ENCODE results near the gene GFRA4. TPM values are rescaled to one million over a fixed set of nuclear protein-coding genes. Genes with fewer than 3 reads are reported as not detected.

GFRA4 gene
- total and polyA plus RNA-seq, 2 donors (not counting 1 experiment from before 2014, with no cell fraction given), result not detected

GRCh38 chr20:3692706-3693294, 29.6 kb upstream of the GFRA4 start:
- no peak for TF ChIP-seq EZH2 (IDR thresholded peaks at IDR 0.05; ENCODE audit: borderline replicate concordance, insufficient read depth, low read depth, low read length, poor library complexity, severe bottlenecking)
- TF ChIP-seq, protein P1, sequence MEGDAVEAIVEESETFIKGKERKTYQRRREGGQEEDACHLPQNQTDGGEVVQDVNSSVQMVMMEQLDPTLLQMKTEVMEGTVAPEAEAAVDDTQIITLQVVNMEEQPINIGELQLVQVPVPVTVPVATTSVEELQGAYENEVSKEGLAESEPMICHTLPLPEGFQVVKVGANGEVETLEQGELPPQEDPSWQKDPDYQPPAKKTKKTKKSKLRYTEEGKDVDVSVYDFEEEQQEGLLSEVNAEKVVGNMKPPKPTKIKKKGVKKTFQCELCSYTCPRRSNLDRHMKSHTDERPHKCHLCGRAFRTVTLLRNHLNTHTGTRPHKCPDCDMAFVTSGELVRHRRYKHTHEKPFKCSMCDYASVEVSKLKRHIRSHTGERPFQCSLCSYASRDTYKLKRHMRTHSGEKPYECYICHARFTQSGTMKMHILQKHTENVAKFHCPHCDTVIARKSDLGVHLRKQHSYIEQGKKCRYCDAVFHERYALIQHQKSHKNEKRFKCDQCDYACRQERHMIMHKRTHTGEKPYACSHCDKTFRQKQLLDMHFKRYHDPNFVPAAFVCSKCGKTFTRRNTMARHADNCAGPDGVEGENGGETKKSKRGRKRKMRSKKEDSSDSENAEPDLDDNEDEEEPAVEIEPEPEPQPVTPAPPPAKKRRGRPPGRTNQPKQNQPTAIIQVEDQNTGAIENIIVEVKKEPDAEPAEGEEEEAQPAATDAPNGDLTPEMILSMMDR (IDR thresholded peaks at IDR 0.05), result no peak
- Histone ChIP-seq H3K4me2 (replicated peaks; ENCODE audit: low read depth, low read length, poor library complexity, severe bottlenecking) (no peak overlapping the region), H4K20me1 (ENCODE audit: control insufficient read depth, insufficient read depth, low read length, poor library complexity, severe bottlenecking) (no peaks in the 10 kb centered on the region), H2AFZ (ENCODE audit: insufficient read depth, low read depth, low read length, poor library complexity, severe bottlenecking) (no peak overlapping the region), H3K36me3 (replicated peaks in 1 of 2; ENCODE audit: control extremely low read depth in 1 of 2, control insufficient read depth in 1 of 2, extremely low read depth in 1 of 2, insufficient read depth in 2 of 2, low read length in 1 of 2) (no peaks in the 10 kb centered on the region), H3K27ac (ENCODE audit: low read length in 2 of 2) (no peak overlapping the region), H3K9me3 (ENCODE audit: control extremely low read depth in 1 of 3, control insufficient read depth in 2 of 3, insufficient read depth in 1 of 3, low read length in 2 of 3) (peaks cover 0 to 18% (median 0%) of the 10 kb centered on the region in 3 donors), H3K79me2 (ENCODE audit: control insufficient read depth, insufficient read depth, low read length) (no peaks in the 10 kb centered on the region), H3K4me3 (ENCODE audit: control extremely low read depth in 1 of 5, extremely low read depth in 1 of 5, insufficient read depth in 1 of 5, low read depth in 2 of 5, low read length in 4 of 5) (no peak overlapping the region), H3K4me1 (ENCODE audit: control insufficient read depth in 2 of 2, insufficient read depth in 2 of 2, low read length in 2 of 2) (no peaks in the 10 kb centered on the region), H3K9ac (ENCODE audit: low read length) (no peak overlapping the region), H3K27me3 (replicated peaks in 1 of 4; ENCODE audit: control extremely low read depth in 1 of 4, control insufficient read depth in 3 of 4, insufficient read depth in 4 of 4, low read length in 3 of 4) (no peaks in the 10 kb centered on the region)
- no peaks in the 10 kb centered on the region for H3K4me1 Mint-ChIP-seq
- no peaks in the 10 kb centered on the region for H3K9me3 Mint-ChIP-seq (ENCODE audit: insufficient read depth)
- H3K27ac Mint-ChIP-seq, result no peak overlapping the region
- WGBS (ENCODE audit: insufficient coverage), result 92% methylated on average over 23 of the region's 23 CpGs
- no peaks in the 10 kb centered on the region for H3K27me3 Mint-ChIP-seq
- CTCF ChIA-PET, result interaction anchor here (1.0 kb wide), 1 partner anchor 18 kb away, joined by 3 read pairs; no protein-coding TSS in a partner anchor
- intact Hi-C loops (cut with micrococcal nuclease), result no loop called here
- ATAC-seq (ENCODE audit: low read depth), result no peak
- DNase-seq, result no peak
- no peak overlapping the region for H3K4me3 Mint-ChIP-seq
- POLR2A ChIA-PET, result no interaction called here

GRCh38 chr20:3691897-3692296, 28.7 kb upstream of the GFRA4 start:
- Mint-ChIP-seq H3K4me3 (no peak overlapping the region), H3K27me3 (peaks cover 3% of the 10 kb centered on the region), H3K9me3 (ENCODE audit: insufficient read depth) (no peaks in the 10 kb centered on the region), H3K27ac (no peak overlapping the region), H3K4me1 (no peaks in the 10 kb centered on the region)
- POLR2A ChIA-PET, result no interaction called here
- H3K9me3 ChIP-seq (ENCODE audit: control extremely low read depth in 1 of 3, control insufficient read depth in 2 of 3, insufficient read depth in 1 of 3, low read length in 2 of 3), result peaks cover 0 to 14% (median 0%) of the 10 kb centered on the region in 3 donors
- H3K4me1 ChIP-seq (ENCODE audit: control insufficient read depth in 2 of 2, insufficient read depth in 2 of 2, low read length in 2 of 2), result no peaks in the 10 kb centered on the region
- DNase-seq (no peak), ATAC-seq (ENCODE audit: low read depth) (no peak)
- no peak for TF ChIP-seq EZH2 (IDR thresholded peaks at IDR 0.05; ENCODE audit: borderline replicate concordance, insufficient read depth, low read depth, low read length, poor library complexity, severe bottlenecking)
- TF ChIP-seq, protein P1 (IDR thresholded peaks at IDR 0.05), result no peak
- no peak overlapping the region for H3K27ac ChIP-seq (ENCODE audit: low read length in 2 of 2)
- no peaks in the 10 kb centered on the region for H3K27me3 ChIP-seq (replicated peaks in 1 of 4; ENCODE audit: control extremely low read depth in 1 of 4, control insufficient read depth in 3 of 4, insufficient read depth in 4 of 4, low read length in 3 of 4)
- no peaks in the 10 kb centered on the region for H4K20me1 ChIP-seq (ENCODE audit: control insufficient read depth, insufficient read depth, low read length, poor library complexity, severe bottlenecking)
- no peaks in the 10 kb centered on the region for H3K79me2 ChIP-seq (ENCODE audit: control insufficient read depth, insufficient read depth, low read length)
- intact Hi-C loops (cut with micrococcal nuclease), result no loop called here
- no peak overlapping the region for H3K4me3 ChIP-seq (ENCODE audit: control extremely low read depth in 1 of 5, extremely low read depth in 1 of 5, insufficient read depth in 1 of 5, low read depth in 2 of 5, low read length in 4 of 5)
- no peak overlapping the region for H2AFZ ChIP-seq (ENCODE audit: insufficient read depth, low read depth, low read length, poor library complexity, severe bottlenecking)
- 80% methylated on average over 9 of the region's 9 CpGs for WGBS (ENCODE audit: insufficient coverage)
- H3K36me3 ChIP-seq (replicated peaks in 1 of 2; ENCODE audit: control extremely low read depth in 1 of 2, control insufficient read depth in 1 of 2, extremely low read depth in 1 of 2, insufficient read depth in 2 of 2, low read length in 1 of 2), result no peaks in the 10 kb centered on the region
- no peak overlapping the region for H3K4me2 ChIP-seq (replicated peaks; ENCODE audit: low read depth, low read length, poor library complexity, severe bottlenecking)
- no peak overlapping the region for H3K9ac ChIP-seq (ENCODE audit: low read length)
- CTCF ChIA-PET, result no interaction called here

Data from B cell (primary cell).